ENCODE measurements around the gene COPA. TPM values are rescaled to one million over a fixed set of nuclear protein-coding genes. Genes with fewer than 3 reads are reported as not detected.
A peak's percentile ranks its signal among the peaks of the same experiment; 100 is the strongest.

The COPA gene
- total RNA-seq, 1 experiment from 2014 or later: 155 TPM

GRCh38 chr1:160342526-160342925, 524 bp downstream of the COPA start:
- peaks cover 50% of the 10 kb centered on the region for H3K36me3 Mint-ChIP-seq (ENCODE audit: insufficient read depth, unreplicated experiment)
- TSS peak; percentile 77 for BruUV-seq (replicated peaks)

GRCh38 chr1:160340866-160341265, 2.2 kb downstream of the COPA start:
- no peaks in the 10 kb centered on the region for H3K9me3 ChIP-seq
- no peaks in the 10 kb centered on the region for H3K27me3 ChIP-seq (replicated peaks; ENCODE audit: control insufficient read depth, insufficient read depth, low read length)
- Mint-ChIP-seq H3K9me3 (ENCODE audit: unreplicated experiment) (no peaks in the 10 kb centered on the region), H3K27ac (ENCODE audit: unreplicated experiment) (no peak overlapping the region), H3K4me3 (ENCODE audit: unreplicated experiment) (no peak overlapping the region), H3K36me3 (ENCODE audit: insufficient read depth, unreplicated experiment) (peaks cover 53% of the 10 kb centered on the region), H3K4me1 (ENCODE audit: low read depth, unreplicated experiment) (no peaks in the 10 kb centered on the region), H3K27me3 (ENCODE audit: insufficient read depth, unreplicated experiment) (no peaks in the 10 kb centered on the region)
- no peaks in the 10 kb centered on the region for H3K36me3 ChIP-seq (ENCODE audit: control insufficient read depth, insufficient read depth, low read length)
- no TSS peak for BruUV-seq (replicated peaks)
- H3K4me1 ChIP-seq: 0 out of 2 replicates have a peak, but pooled peaks cover 6% of the 10 kb centered on the region
- intact Hi-C loops (cut with micrococcal nuclease; ENCODE audit: unreplicated experiment): no loop called here
- no peak for TF ChIP-seq CTCF (IDR thresholded peaks at IDR 0.05; ENCODE audit: insufficient read depth in 1 of 2, low read depth in 1 of 2, low read length in 1 of 2, severe bottlenecking in 1 of 2, unreplicated experiment in 1 of 2)
- POLR2A ChIA-PET: no interaction called here
- DNase-seq: no peak
- no peak overlapping the region for H3K4me3 ChIP-seq (ENCODE audit: low read depth, low read length)
- CTCF ChIA-PET: no interaction called here

More at GRCh38 chr1:160342526-160342925, 524 bp downstream of the COPA start:
- H3K4me3 ChIP-seq (ENCODE audit: low read depth, low read length): peak overlapping the region; percentile 85
- H3K27me3 ChIP-seq (replicated peaks; ENCODE audit: control insufficient read depth, insufficient read depth, low read length): no peaks in the 10 kb centered on the region
- intact Hi-C loops (cut with micrococcal nuclease; ENCODE audit: unreplicated experiment): loop anchor here (2.0 kb wide), 1 partner anchor 58 kb away; the partner anchor contains the start of gene PEX19
- no peaks in the 10 kb centered on the region for H3K9me3 ChIP-seq
- CTCF ChIA-PET: no interaction called here
- H3K4me3 Mint-ChIP-seq (ENCODE audit: unreplicated experiment): peak overlapping the region; percentile 88
- peak overlapping the region; percentile 97 for H3K27ac Mint-ChIP-seq (ENCODE audit: unreplicated experiment)
- H3K9me3 Mint-ChIP-seq (ENCODE audit: unreplicated experiment): no peaks in the 10 kb centered on the region
- H3K4me1 Mint-ChIP-seq (ENCODE audit: low read depth, unreplicated experiment): no peaks in the 10 kb centered on the region
- 0 out of 2 replicates have a peak, but pooled peaks cover 6% of the 10 kb centered on the region for H3K4me1 ChIP-seq
- DNase-seq: no peak
- no peak for TF ChIP-seq CTCF (IDR thresholded peaks at IDR 0.05; ENCODE audit: insufficient read depth in 1 of 2, low read depth in 1 of 2, low read length in 1 of 2, severe bottlenecking in 1 of 2, unreplicated experiment in 1 of 2)
- H3K36me3 ChIP-seq (ENCODE audit: control insufficient read depth, insufficient read depth, low read length): no peaks in the 10 kb centered on the region
- no peaks in the 10 kb centered on the region for H3K27me3 Mint-ChIP-seq (ENCODE audit: insufficient read depth, unreplicated experiment)
- POLR2A ChIA-PET: no interaction called here

- Histone ChIP-seq H3K4me1 (0 out of 2 replicates have a peak, but pooled peaks cover 6% of the 10 kb centered on the region), H3K9me3 (no peaks in the 10 kb centered on the region), H3K4me3 (ENCODE audit: low read depth, low read length) (no peak overlapping the region), H3K27me3 (replicated peaks; ENCODE audit: control insufficient read depth, insufficient read depth, low read length) (no peaks in the 10 kb centered on the region), H3K36me3 (ENCODE audit: control insufficient read depth, insufficient read depth, low read length) (no peaks in the 10 kb centered on the region)
- Mint-ChIP-seq H3K4me1 (ENCODE audit: low read depth, unreplicated experiment) (no peaks in the 10 kb centered on the region), H3K9me3 (ENCODE audit: unreplicated experiment) (no peaks in the 10 kb centered on the region), H3K27ac (ENCODE audit: unreplicated experiment) (no peak overlapping the region), H3K36me3 (ENCODE audit: insufficient read depth, unreplicated experiment) (peaks cover 60% of the 10 kb centered on the region), H3K27me3 (ENCODE audit: insufficient read depth, unreplicated experiment) (no peaks in the 10 kb centered on the region), H3K4me3 (ENCODE audit: unreplicated experiment) (no peak overlapping the region)
- CTCF ChIA-PET: no interaction called here
- no peak for DNase-seq
- intact Hi-C loops (cut with micrococcal nuclease; ENCODE audit: unreplicated experiment): no loop called here
- BruUV-seq (replicated peaks): no TSS peak
- no peak for TF ChIP-seq CTCF (IDR thresholded peaks at IDR 0.05; ENCODE audit: insufficient read depth in 1 of 2, low read depth in 1 of 2, low read length in 1 of 2, severe bottlenecking in 1 of 2, unreplicated experiment in 1 of 2)
- POLR2A ChIA-PET: no interaction called here
Measured at GRCh38 chr1:160340146-160340545, 2.9 kb downstream of the COPA start.

Measured in Caco-2 (cell line).